Neural progenitor cell (in vitro differentiated cells): Measurements from ENCODE around the gene BNIP3.

ENCODE experiments used
- CTCF ChIP-seq: fragments of 200-600 bp; sonication (generic); IDR thresholded peaks from 2 replicates; pipeline ENCODE4 v1.5.1; 2017; ENCODE audit warnings: antibody characterized with exemption, mild to moderate bottlenecking
- EZH2 ChIP-seq: fragments of 200-600 bp; sonication (generic); IDR thresholded peaks from 2 replicates; pipeline ENCODE4 v1.6.1; 2017; ENCODE audit warnings: antibody characterized with exemption, mild to moderate bottlenecking, moderate library complexity
- EZH2phosphoT487 ChIP-seq: fragments of 200-600 bp; sonication (generic); IDR thresholded peaks from 2 replicates; pipeline ENCODE4 v1.6.1; 2017; ENCODE audit warnings: antibody characterized with exemption

- TF ChIP-seq CTCF (no peak), EZH2phosphoT487 (no peak), EZH2 (no peak)
Measured at GRCh38 chr10:131964298-131964697, 17.4 kb downstream of the BNIP3 start.
